Loucy (cell line): ENCODE results near the gene SH2D3C.

Experiments
- EZH2phosphoT487 ChIP-seq: fragments of 200-600 bp; IDR thresholded peaks from 2 replicates; pipeline ENCODE4 v1.6.1; 2018; ENCODE audit warnings: antibody characterized with exemption, mild to moderate bottlenecking, moderate library complexity, borderline replicate concordance
- TF ChIP-seq, protein P1 (sequence below): fragments of 200-600 bp; sonication (generic); conservative IDR thresholded peaks from 2 replicates; pipeline ENCODE4 v1.5.1; 2014; ENCODE audit warnings: mild to moderate bottlenecking, antibody characterized with exemption, low read length

DNA sequence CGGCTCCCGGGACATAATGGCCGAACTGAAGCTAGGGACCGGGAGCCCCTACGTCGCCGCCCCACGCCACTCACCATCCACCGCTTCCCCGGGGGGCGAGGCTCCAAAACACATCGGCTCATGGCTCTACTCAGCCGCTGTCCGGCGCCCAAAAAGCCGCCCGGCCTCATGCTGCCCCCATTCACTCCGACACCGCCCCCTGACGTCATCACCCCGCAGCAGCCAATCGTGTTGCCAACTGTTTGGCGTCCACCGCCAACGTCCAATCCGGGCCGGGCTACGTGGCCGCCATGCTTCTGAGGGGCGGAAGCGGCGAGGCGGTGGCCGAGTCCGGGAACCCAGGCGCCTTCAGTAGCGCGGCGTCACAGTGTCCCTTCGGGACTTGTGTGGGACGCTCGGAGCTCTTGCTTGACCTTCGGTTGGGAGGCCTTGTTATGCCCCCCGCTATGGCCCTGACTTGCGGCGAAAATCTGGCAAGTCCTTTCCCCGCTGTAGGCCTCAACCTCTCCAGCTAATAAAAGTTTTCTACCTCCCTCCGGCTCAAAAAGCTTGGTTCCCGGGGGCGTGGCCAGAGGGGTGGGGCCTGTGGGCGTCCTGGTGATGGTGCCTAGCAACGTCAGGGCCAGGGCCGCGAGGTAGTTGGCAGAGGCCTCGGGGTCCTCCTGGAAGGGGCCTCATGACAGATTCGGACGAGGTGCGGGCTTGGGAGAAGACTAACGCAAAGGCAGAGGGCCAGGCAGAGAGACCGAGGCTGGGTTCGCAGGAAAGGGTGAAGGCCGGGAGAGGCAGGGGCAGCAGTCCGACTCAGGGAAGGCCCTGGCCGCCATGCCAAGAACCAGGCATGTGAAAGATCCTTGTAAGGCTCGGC, 62.8 kb downstream of the SH2D3C start, which contains the start of the genes PTRH1 and TTC16:
- TF ChIP-seq, protein P1, sequence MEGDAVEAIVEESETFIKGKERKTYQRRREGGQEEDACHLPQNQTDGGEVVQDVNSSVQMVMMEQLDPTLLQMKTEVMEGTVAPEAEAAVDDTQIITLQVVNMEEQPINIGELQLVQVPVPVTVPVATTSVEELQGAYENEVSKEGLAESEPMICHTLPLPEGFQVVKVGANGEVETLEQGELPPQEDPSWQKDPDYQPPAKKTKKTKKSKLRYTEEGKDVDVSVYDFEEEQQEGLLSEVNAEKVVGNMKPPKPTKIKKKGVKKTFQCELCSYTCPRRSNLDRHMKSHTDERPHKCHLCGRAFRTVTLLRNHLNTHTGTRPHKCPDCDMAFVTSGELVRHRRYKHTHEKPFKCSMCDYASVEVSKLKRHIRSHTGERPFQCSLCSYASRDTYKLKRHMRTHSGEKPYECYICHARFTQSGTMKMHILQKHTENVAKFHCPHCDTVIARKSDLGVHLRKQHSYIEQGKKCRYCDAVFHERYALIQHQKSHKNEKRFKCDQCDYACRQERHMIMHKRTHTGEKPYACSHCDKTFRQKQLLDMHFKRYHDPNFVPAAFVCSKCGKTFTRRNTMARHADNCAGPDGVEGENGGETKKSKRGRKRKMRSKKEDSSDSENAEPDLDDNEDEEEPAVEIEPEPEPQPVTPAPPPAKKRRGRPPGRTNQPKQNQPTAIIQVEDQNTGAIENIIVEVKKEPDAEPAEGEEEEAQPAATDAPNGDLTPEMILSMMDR: no peak
- no peak for TF ChIP-seq EZH2phosphoT487
